ENCODE data around the gene PARD3.

DNA sequence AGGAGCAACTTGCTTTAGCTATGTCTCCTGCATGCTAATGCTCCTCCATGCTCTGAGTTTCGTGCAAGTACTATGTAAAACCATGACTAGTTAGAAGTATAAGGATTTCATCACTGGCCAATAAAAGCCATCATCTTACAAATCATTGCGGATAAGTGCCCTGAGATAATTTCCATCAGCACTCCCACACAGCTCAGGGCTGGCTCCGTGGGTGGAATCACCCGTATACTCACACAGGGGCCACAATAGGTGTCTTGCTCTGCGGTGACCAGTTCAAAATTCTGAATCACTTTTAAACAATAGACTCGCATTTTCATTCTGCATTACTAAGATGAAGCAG is 227.4 kb downstream of the PARD3 start:
- TF ChIP-seq, protein P1, sequence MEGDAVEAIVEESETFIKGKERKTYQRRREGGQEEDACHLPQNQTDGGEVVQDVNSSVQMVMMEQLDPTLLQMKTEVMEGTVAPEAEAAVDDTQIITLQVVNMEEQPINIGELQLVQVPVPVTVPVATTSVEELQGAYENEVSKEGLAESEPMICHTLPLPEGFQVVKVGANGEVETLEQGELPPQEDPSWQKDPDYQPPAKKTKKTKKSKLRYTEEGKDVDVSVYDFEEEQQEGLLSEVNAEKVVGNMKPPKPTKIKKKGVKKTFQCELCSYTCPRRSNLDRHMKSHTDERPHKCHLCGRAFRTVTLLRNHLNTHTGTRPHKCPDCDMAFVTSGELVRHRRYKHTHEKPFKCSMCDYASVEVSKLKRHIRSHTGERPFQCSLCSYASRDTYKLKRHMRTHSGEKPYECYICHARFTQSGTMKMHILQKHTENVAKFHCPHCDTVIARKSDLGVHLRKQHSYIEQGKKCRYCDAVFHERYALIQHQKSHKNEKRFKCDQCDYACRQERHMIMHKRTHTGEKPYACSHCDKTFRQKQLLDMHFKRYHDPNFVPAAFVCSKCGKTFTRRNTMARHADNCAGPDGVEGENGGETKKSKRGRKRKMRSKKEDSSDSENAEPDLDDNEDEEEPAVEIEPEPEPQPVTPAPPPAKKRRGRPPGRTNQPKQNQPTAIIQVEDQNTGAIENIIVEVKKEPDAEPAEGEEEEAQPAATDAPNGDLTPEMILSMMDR (IDR thresholded peaks at IDR 0.05) = no peak
- no peak for TF ChIP-seq POLR2A (IDR thresholded peaks at IDR 0.05)

Measured in Peyer's patch (tissue), 4 donors.